Neural cell (in vitro differentiated cells): ENCODE measurements around the gene KCNK18. TPM values are rescaled to one million over a fixed set of nuclear protein-coding genes. Genes with fewer than 3 reads are reported as not detected.

Source experiments
- H2AFZ ChIP-seq: fragments of 200-600, 300-800 bp; sonication (generic), shearing (Covaris generic); 2 replicates; pipeline ENCODE4 v1.6.0; 2014; ENCODE audit warnings: low read depth, mild to moderate bottlenecking, antibody characterized with exemption, low read length, moderate library complexity
- H3F3A ChIP-seq: fragments of 200-600 bp; shearing (Covaris generic); 2 replicates; pipeline ENCODE4 v1.6.1; 2016; ENCODE audit warnings: mild to moderate bottlenecking, moderate library complexity, mixed read lengths, antibody characterized with exemption, low read length; ENCODE audit not compliant: insufficient read depth, poor library complexity, severe bottlenecking
- H3K27ac ChIP-seq: fragments of 200-600, 300-800 bp; sonication (generic), shearing (Covaris generic); 2 replicates; pipeline ENCODE4 v1.5.1; 2014; ENCODE audit warnings: mild to moderate bottlenecking, low read length, moderate library complexity
- H3K27me3 ChIP-seq: fragments of 300-800, 200-600 bp; sonication (generic), shearing (Covaris generic); 2 replicates; pipeline ENCODE4 v1.6.0; 2014; ENCODE audit warnings: mild to moderate bottlenecking, low read depth, low read length, moderate library complexity; ENCODE audit not compliant: insufficient read depth
- H3K36me3 ChIP-seq: fragments of 300-800, 200-600 bp; sonication (generic), shearing (Covaris generic); 2 replicates; pipeline ENCODE4 v1.5.1; 2014; ENCODE audit warnings: mild to moderate bottlenecking, antibody characterized with exemption, low read length, moderate library complexity; ENCODE audit not compliant: insufficient read depth
- H3K4me2 ChIP-seq: fragments of 300-800, 200-600 bp; sonication (generic), shearing (Covaris generic); 2 replicates; pipeline ENCODE4 v1.6.0; 2014; ENCODE audit warnings: mild to moderate bottlenecking, low read length
- H3K4me3 ChIP-seq: fragments of 300-800, 200-600 bp; sonication (generic), shearing (Covaris generic); 2 replicates; pipeline ENCODE4 v1.5.1; 2014; ENCODE audit warnings: mild to moderate bottlenecking, low read length, moderate library complexity
- H3K79me2 ChIP-seq: fragments of 200-600 bp; shearing (Covaris generic); replicated peaks from 2 replicates; pipeline ENCODE4 v1.6.0; 2014; ENCODE audit warnings: mild to moderate bottlenecking, low read length, moderate library complexity; ENCODE audit not compliant: insufficient read depth
- H3K9ac ChIP-seq: fragments of 300-800, 200-600 bp; sonication (generic), shearing (Covaris generic); 2 replicates; pipeline ENCODE4 v1.6.1; 2016; ENCODE audit warnings: mild to moderate bottlenecking, low read length, mixed read lengths
- H3K9me2 ChIP-seq: fragments of 200-600 bp; shearing (Covaris generic); 2 replicates; pipeline ENCODE4 v1.6.1; 2016; ENCODE audit warnings: mild to moderate bottlenecking, low read length, mixed read lengths; ENCODE audit not compliant: insufficient read depth
- H3K9me3 ChIP-seq: fragments of 200-600, 300-800 bp; sonication (generic), shearing (Covaris generic); 2 replicates; pipeline ENCODE4 v1.6.1; 2016; ENCODE audit warnings: mild to moderate bottlenecking, mixed run types, low read length, moderate library complexity, mixed read lengths
- H4K20me1 ChIP-seq: fragments of 200-600 bp; shearing (Covaris generic); 2 replicates; pipeline ENCODE4 v1.6.1; 2016; ENCODE audit warnings: mild to moderate bottlenecking, mixed run types; ENCODE audit not compliant: insufficient read depth
- CTCF ChIP-seq: fragments of 450-650 bp; IDR thresholded peaks from 2 replicates; pipeline ENCODE4 v1.5.1; 2014; ENCODE audit warnings: antibody characterized with exemption, mild to moderate bottlenecking, moderate library complexity; ENCODE audit not compliant: poor library complexity, severe bottlenecking
- EP300 ChIP-seq: fragments of 450-650 bp; conservative IDR thresholded peaks from 2 replicates; pipeline ENCODE4 v1.6.1; 2014; ENCODE audit warnings: antibody characterized with exemption, mild to moderate bottlenecking, moderate library complexity; ENCODE audit not compliant: poor library complexity, severe bottlenecking
- EZH2 ChIP-seq: fragments of 200-600, 300-800 bp; shearing (Covaris generic), sonication (generic); IDR thresholded peaks from 2 replicates; pipeline ENCODE4 v1.6.1; 2014; ENCODE audit warnings: antibody characterized with exemption, low read length, borderline replicate concordance, mild to moderate bottlenecking; ENCODE audit not compliant: insufficient read depth, poor library complexity, severe bottlenecking
- MXI1 ChIP-seq: fragments of 450-650 bp; conservative IDR thresholded peaks from 2 replicates; pipeline ENCODE4 v1.6.1; 2014; ENCODE audit warnings: antibody characterized with exemption, mild to moderate bottlenecking; ENCODE audit not compliant: poor library complexity, severe bottlenecking
- POLR2AphosphoS5 ChIP-seq: IDR thresholded peaks from 2 replicates; pipeline ENCODE4 v1.6.1; 2012
- RAD21 ChIP-seq: fragments of 450-650 bp; conservative IDR thresholded peaks from 2 replicates; pipeline ENCODE4 v1.6.1; 2014; ENCODE audit warnings: antibody characterized with exemption, mild to moderate bottlenecking, moderate library complexity
- REST ChIP-seq: IDR thresholded peaks from 2 replicates; pipeline ENCODE4 v1.6.1; 2012; ENCODE audit warnings: borderline replicate concordance
- SMC3 ChIP-seq: fragments of 450-650 bp; conservative IDR thresholded peaks from 2 replicates; pipeline ENCODE4 v1.6.1; 2014; ENCODE audit warnings: antibody characterized with exemption, mild to moderate bottlenecking, moderate library complexity; ENCODE audit not compliant: poor library complexity
- TAF1 ChIP-seq: IDR thresholded peaks from 2 replicates; pipeline ENCODE4 v1.6.1; 2012; ENCODE audit warnings: low read depth
- polyA plus RNA-seq: library from polyadenylated mRNA; depleted of rRNA; stranded (reverse); fragments of >200 nt; gene quantifications from 2 replicates; pipeline ENCODE4 v1.2.3, GENCODE V29; 2014

The KCNK18 gene
- polyA plus RNA-seq, 1 donor from 2014 or later = not detected

GRCh38 chr10:117254774-117255735, 57.8 kb downstream of the KCNK18 start:
- Histone ChIP-seq H3K9me2 (no peaks in the 10 kb centered on the region), H3K4me3 (no peak overlapping the region), H3K9ac (no peak overlapping the region), H4K20me1 (no peaks in the 10 kb centered on the region), H3K4me2 (no peak overlapping the region), H3F3A (no peaks in the 10 kb centered on the region), H3K79me2 (no peaks in the 10 kb centered on the region), H2AFZ (no peak overlapping the region), H3K27ac (no peak overlapping the region), H3K9me3 (no peaks in the 10 kb centered on the region), H3K36me3 (no peaks in the 10 kb centered on the region), H3K27me3 (no peaks in the 10 kb centered on the region)
- TF ChIP-seq RAD21 = no peak
- no peak for TF ChIP-seq SMC3
- no peak for TF ChIP-seq EZH2
- no peak for TF ChIP-seq POLR2AphosphoS5
- no peak for TF ChIP-seq EP300
- TF ChIP-seq TAF1 = no peak
- TF ChIP-seq REST = no peak
- no peak for TF ChIP-seq CTCF
- TF ChIP-seq MXI1 = no peak

- Histone ChIP-seq H4K20me1 (no peaks in the 10 kb centered on the region), H3K27ac (no peak overlapping the region), H3K4me2 (no peak overlapping the region), H3K9me3 (no peaks in the 10 kb centered on the region), H3F3A (no peaks in the 10 kb centered on the region), H2AFZ (no peak overlapping the region), H3K4me3 (no peak overlapping the region), H3K36me3 (no peaks in the 10 kb centered on the region), H3K9me2 (no peaks in the 10 kb centered on the region), H3K79me2 (no peaks in the 10 kb centered on the region), H3K27me3 (no peaks in the 10 kb centered on the region), H3K9ac (no peak overlapping the region)
- no peak for TF ChIP-seq REST
- no peak for TF ChIP-seq POLR2AphosphoS5
- TF ChIP-seq TAF1 = no peak
Observed at GRCh38 chr10:117255835-117256460, 58.7 kb downstream of the KCNK18 start.
